Measurements from ENCODE around the gene PTH1R.
"Not testable (repeated sequence)": the region's sequence is repeated elsewhere in the genome, so short reads cannot be mapped to it uniquely, and the experiment has no call there.

PTH1R gene

DNA sequence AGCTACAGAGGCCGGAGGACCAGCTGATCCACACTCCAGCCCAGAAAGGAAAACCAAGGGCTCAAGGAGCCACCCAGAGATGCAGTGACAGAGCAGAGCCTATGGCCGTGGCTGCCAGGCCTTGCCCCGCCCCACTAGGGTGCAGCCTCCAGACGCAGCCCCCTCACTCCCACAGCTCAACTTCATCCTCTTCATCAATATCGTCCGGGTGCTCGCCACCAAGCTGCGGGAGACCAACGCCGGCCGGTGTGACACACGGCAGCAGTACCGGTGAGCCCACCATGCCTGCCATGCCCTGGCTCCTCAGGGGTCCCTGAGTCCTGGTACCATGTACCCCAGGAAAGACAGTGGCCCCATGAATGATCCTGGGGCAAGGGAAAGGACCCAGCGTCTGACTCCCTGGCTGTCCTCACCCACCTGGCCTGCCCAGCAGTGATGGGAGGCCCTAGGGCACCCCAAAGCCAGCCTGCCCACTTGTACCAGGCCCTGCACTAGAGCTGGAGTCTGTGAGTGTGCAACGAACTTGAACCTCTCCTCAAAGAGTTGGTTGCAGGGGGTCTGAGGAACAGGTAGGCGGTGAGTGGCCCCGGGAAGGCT, 24.2 kb downstream of the PTH1R start:
- no peak for DNase-seq

DNA sequence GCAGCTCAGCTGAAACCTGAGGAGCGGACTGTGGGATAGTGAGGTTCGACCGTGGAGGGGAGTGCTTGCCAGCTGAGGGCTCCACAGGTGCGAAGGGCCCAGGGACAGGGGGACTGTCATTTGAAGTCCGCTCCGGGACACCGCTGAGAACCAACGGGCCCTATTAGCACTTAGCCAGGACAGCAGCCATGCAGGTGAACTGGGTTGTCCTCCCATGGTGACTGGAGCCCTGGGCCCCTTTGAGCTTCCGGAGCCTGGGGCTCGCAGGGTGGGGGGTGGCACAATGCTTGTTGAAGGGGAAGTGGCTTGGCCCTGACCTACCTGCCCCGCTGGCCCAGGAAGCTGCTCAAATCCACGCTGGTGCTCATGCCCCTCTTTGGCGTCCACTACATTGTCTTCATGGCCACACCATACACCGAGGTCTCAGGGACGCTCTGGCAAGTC, 24.7 kb downstream of the PTH1R start:
- no peak for DNase-seq

DNA sequence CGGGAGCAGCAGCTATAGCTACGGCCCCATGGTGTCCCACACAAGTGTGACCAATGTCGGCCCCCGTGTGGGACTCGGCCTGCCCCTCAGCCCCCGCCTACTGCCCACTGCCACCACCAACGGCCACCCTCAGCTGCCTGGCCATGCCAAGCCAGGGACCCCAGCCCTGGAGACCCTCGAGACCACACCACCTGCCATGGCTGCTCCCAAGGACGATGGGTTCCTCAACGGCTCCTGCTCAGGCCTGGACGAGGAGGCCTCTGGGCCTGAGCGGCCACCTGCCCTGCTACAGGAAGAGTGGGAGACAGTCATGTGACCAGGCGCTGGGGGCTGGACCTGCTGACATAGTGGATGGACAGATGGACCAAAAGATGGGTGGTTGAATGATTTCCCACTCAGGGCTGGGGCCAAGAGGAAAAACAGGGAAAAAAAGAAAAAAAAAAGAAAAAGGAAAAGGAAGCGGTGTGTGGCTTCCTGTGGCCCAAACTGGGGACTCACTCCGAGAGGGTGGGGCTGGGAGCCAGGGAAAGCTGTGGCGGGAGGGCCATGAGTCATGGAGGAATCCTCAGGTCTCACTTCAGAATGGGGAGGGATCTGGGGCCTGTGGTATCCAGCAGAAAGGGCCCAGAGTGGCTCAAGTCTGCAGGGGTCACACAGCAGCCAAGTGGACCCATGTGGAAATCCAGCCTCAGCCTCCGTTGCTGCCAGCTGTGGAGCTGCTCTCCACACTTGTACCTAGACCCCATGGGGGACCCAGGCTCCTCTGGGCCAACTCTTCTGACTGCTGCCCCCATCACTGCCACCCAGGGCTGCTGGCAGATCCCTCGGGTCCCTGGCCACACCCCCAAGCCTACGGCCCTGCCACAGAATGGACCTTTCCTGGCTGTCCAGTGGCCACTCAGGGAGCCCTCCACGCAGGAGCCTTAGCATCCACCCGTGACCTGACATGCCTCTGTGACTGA, 26.1 kb downstream of the PTH1R start:
- no peak for DNase-seq

DNA sequence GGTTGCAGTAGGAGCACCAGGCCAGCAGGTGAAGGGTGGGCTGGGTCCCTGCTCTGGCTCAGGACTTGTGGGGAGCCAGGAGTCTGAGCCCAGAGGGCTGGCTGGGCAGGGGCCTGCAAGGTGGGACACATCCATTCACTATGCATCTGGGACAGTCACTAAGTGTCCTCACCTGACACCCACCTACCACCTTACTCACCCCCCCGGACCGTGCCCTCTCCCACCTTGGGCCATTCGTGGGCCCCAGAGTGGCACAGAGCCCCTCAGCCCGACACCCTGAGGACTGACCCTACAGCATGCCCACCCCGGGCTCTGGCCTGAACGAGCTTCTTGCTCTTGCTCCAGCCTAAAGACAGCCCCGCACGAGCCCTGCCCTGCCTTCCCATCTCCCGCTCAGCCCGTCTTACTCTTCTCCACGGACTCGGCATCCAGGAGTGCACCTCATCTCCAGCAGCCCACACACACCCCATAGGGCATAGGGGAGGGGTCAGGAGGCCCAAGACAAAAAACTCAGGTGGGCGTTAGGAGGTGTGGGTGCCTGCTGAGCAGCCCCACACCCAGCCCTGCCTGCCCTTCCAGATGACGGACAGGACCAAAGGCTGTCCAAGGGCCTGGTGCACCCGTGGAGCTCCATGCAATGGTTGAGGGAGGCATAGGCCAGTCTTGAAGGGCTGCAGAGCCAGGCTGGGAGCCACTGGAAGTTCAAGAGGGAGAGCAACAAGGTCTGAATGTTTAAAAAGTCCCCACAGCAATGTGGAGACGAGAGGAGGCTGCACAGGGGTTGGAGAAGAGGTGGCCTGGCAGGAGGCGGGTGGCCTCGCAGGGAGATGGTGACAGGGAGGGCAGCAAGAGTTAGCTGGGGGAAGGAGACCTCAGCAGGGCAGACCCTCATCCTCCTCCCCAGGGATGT, 27.0 kb downstream of the PTH1R start:
- no peak for DNase-seq

DNA sequence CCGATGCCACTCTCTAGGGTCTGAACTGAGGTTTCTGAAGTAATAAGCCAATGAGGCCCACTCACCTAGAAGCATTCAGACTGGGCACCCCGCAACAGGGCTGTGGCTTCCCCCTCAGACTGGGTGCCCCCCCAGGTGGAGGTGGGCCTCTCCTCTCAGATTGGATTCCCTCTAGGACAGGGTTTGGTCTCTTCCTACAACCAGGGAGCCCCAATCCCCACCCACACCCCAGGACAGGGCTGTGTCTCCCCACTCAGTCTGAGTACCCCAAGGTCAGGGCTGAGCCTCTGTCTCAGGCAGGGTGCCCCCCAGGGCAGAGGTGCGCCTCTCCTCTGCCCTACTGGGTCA, 27.7 kb downstream of the PTH1R start:
- DNase-seq = no peak

DNA sequence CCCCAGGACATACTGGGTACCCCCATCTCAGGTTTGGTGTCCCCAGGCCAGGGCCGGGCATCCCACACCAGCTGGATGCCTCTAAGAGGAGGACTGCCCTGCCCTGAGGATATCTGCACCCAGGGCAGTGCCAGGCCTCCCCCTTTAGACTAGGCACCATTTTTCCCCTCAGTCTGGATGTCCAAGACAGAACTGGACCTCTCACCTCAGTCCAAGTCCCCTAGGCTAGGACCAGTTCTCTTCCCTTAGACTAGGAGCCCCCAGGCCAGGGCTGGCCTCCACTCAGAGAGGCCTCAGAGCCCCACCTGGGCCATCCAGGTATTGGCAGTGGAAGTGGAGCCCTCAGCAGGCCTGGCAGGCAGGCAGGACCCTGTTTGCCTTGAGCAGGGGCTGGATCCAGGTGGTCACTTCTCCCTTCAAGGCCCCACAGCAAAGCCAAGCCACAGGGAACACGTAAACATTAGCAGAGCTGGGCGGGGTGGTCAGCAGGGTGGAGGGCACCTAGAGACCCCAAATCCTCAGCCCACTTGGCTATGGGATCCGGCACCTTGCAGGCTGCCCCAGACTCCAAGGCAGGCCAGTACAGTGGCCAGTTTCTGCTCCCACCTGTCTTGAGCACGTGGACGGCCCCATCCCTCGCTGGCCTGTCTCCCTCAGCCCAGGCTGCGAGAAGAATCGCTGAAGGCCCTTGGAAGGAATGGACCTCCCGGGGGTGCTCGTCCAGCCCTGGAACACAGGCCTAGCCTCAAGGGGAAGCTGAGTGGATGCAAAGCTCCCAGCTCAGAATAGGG, 28.3 kb downstream of the PTH1R start:
- DNase-seq = no peak

DNA sequence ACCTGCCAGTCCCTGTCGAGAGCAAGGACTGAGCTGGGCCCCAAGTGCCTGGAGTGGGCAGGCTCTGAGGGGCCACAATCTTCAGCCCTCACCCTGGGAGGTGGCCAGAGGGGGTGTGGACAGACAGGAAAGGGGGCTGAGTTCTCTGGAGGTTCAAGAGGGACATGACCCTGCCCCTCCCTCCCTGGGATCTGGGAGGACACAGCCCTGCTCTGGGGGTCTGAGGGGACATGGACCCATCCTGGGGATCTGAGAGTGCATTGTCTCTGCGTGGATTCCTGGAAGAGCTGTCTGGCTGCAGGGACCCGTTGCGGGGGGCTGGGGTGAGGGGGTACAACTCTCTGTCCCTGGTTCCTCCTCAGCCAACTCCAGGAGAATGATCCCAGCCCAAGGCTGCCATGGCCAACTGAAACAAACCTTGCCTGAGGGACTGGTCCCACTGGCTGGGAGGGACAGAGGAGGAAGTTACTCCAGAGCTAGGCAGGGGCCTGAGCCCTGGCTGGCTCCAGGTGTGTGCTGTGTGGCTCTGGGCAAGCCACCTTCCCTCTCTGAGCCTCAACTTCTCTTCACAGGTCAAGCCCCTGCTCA, 29.0 kb downstream of the PTH1R start:
- DNase-seq = no peak

DNA sequence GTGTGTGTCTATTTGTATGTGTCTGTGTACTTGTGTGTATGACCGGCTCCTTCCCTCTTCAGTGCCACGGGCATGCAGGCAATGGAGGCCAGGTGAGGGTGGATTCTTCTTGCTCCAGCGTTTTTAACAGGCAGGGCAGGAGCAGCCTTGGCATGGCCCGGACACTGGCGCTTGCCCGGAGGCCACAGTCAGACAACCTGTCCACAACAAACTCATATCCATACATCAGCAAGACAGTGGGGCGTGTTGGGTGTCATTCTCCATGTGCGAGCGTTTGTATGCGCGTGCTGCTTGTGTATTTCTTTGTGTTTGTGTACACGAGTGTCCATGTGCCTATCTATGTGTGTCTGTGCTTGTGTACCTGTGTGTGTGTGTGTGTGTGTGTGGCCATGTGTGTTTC, 29.8 kb downstream of the PTH1R start:
- no peak for DNase-seq

DNA sequence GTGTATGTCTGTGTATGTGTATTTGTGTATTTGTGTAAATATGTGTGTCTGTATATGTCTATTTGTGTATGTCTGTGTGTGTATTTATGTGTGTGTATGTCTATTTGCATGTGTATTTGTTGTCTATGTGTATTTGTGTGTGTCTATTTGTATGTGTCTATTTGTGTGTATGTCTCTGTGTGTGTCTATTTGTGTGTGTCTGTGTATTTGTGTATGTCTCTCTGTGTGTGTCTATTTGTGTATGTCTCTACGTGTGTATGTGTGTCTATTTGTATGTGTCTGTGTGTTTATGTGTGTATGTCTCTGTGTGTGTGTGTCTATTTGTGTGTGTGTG, 30.4 kb downstream of the PTH1R start:
- no peak for DNase-seq

DNA sequence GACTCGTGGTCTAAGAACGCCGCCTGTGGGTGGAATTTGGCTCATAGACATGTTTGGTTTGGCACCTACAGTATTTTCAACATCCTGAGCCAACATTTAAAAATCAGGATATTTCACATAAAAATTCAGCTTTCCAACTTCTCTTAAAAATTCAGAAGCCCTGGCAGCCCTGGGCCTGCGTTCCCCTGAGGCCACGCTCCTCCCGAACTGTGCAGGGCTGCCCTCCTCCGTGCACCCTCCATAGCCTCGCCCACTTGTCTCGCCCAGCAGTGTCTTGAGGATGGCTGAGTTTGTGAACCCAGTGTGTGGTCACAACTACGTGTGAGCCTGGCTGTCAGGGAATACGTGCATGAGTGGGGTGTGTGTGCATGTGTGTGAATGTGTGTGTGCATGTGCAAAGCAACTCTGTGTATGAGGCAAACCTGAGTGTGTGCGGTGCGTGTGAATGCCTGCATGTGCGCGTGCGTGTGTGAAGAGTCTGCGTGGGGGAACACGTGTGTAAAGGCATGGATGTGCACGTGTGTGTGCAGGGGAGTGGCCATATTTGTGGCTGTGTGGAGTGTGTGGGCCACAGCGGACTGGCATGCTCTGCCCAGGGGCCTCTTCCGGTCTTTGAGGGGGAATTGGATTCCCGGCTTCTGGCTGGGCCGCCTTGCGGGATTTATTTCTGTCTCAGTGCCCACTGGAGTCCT, 30.9 kb downstream of the PTH1R start:
- no peak for DNase-seq

DNA sequence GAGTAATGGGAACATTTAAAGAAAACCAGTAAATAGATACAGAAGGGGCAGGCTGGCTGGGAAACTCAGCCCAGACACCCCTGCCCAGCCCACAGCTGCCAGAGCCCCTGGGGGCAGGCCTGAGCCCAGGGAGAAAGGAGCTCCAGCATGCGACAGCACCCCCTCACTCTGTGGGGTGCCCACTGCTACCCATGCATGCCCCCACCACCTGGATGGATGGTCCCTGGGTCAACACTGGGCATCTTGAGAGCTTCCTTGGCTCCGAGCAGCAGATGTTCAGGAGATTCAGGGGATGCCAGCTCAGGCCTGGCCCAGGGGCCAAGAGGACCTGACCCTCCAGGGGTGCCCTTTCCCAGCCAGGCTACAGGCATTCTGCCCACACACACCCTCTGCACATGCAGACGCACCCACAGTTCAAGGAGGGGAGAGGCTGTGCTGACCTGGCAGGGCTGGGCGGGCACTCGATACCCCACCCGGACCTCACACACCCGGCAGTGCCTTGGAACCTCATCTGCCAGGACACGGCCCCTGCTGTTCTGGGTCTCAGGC, 31.5 kb downstream of the PTH1R start:
- DNase-seq = no peak

DNA sequence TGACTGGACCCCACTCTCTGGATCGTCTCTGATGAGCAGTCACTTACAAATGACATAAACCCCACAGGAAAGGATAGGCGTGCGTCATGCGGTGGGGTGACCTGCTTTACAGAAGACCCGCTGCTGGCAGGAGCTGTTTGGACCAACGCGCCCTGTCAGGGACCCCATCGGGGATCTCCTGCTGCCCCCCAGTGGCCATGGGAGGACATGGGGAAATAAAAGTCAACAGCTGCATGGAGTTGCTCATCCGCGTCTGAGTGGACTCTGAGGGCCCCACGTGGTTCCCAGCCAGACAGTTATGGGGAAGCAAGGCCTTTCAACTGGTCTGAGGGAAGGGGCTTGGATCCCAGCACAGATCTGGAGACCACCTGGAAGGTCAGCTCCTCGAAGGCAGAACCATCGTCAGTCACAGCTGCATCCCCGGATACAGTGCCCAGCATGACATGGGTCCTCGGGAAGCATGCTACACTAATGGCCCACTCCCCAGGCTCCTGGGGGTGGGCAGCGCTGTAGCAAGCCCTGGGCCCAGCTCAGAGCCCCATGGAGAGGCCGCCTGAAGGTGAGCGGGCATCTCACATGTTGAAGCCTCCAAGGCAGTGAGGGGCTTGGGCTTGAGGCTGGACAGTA, 32.1 kb downstream of the PTH1R start:
- DNase-seq = peak; percentile 15 to 72 (median 58)

DNA sequence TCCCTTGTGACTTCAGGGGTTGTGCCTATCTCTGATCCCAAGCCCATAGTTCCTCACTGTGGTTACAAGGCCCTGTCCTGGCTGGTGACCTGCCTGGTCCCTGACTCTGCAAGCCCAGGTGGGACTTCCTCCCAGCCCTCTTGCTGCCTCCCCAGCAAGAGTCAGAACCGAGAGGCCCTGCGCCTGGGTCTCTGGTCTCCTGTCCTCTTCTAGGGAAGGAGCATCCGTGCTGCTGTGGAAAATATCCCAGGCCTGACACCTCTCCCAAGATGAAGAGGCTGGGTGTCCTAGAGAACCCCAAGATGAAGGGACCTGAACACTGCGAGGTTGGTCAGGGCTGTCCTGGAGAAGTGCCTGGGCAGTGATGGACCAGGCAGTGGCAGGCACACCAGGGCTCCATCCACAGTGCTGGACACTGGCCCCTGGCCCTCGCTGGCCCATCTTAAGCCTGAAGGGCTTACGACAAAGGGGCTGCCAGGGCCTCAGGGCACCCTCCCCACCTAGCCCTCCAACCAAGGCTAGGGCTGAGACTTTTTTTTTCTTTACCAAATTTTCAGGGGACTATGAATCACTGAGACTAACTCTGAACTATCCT, 32.7 kb downstream of the PTH1R start:
- DNase-seq = no peak

DNA sequence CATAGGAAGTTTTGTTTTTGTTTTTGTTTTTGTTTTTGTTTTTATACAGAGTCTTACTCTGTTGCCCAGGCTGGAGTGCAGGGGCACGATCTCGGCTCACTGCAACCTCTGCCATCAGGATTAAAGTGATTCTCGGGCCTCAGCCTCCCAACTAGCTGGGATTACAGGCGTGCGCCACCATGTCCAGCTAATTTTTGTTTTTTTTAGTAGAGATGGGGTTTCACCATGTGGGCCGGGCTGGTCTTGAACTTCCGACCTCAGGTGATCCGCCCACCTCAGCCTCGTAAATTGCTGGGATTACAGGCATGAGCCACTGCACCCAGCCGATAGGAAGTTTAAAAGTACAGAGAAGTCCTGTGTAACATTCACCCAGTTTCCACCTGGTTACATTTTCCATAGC, 33.4 kb downstream of the PTH1R start:
- DNase-seq = not testable (repeated sequence)

DNA sequence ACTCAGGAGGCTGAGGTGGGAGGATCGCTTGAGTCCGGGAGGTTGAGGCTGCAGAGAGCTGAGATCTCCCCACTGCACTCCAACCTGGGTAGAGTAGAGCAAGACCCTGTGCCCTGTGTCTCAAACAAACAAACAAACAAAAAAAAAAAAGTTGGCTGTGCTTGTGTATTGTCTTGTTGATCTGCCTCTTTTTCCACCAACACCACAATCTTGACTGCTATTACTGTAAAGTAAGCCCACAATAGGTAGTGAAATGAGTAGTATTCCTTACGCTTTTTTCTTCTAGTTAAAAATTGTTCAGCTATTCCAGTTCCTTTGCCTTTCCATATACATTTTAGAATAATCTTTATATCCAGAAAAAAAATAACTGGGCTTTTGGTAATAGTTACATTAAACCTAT, 35.5 kb downstream of the PTH1R start:
- DNase-seq = no peak

DNA sequence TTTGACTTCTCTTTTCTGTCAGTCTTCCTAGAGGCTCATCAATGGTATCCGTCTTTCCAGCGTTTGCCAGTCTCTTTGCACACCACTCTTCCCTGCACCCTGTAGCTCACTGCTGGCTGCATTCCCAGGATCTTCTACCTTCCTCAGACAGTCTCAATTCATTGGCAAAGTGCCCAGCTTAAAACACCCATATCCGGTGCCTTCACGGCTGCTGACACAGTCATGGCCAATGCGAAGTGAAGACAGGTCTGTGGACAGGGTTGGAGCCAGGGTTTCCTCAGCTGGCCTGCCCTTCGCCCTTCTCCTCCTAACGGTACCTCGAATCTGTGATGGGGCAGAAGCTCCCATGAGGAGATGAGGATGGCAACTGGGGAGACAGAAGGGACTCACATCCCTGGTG, 36.1 kb downstream of the PTH1R start:
- no peak for DNase-seq

DNA sequence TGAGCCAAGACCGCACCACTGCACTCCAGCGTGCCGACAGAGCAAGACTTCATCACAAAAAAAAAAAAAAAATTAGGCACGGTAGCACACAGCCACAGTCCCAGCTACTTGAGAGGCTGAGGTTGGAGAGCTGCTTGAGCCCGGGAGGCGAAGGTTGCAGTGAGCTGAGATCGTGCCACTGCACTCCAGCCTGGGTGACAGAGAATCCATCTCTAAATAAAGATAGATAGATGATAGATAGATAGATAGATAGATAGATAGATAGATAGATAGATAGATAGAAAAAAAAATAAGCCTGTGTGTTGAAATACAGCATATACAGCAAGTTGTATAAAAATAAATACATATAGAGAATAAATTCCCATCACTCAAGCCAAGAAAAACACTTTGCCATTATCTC, 37.3 kb downstream of the PTH1R start:
- no peak for DNase-seq

DNA sequence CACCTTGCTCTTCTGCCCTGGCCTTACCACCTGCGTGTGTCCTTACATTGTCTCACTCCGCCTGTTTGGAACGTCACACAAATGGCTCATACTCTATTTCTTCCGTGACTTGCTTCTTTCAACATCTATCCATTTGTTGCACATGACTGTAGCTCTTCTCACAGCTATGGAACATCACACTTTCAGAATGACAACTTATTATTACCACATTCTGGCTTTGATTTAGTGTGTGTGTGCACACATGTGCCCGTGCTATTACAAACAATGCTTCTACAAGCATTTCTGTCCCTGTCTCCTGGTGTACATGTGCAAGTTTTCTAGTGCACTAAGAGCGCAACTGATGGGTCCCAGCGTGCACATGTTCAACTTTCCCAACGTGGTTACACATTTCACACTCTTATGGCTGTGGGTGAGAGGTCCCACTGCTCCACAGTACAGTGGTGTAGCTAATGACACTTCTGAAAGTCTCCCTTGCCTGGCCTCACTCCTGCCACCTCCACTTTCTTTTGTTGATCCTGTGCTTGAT, 37.8 kb downstream of the PTH1R start:
- DNase-seq = no peak

DNA sequence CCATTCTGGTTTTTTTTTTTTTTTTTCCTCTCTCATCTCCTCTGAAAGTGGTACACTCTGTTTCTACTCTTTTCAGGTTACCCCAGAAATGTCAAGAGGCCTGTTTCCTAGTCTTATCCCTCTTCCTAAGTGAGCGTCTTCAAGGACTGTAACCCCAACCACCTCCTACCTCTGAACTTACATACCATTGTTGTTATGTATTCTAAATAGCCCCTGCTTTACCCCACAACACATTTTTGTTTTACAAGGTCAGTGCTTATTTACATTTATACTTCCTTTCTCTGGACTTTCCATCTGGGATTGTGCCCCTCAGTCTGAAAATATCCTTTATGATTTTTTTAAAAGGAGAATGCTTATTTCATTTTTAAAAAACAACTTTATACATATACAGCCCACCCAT, 38.8 kb downstream of the PTH1R start:
- no peak for DNase-seq

DNA sequence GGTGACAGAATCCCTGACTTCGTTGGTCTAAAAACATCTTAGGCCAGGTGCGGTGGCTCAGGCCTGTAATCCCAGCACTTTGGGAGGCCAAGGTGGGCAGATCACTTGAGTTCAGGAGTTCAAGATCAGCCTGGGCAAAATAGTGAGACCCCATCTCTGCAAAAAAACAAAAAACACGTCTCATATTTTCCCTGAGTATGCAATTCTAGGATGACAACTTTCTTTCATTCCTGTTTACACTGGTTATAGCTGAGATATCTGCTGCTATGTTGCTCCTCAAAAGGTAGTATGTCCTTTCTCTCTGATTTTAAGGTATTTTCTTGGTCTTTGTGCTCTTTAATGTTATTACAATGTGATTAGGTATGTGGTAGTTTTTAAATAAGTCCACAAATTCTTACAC, 39.3 kb downstream of the PTH1R start:
- no peak for DNase-seq

Data from activated naive CD4-positive, alpha-beta T cell (primary cell).